IMR-90 (cell line): ENCODE results near the gene MSH3. TPM values are rescaled to one million over a fixed set of nuclear protein-coding genes. Genes with fewer than 3 reads are reported as not detected.
A peak's percentile ranks its signal among the peaks of the same experiment; 100 is the strongest.

Source experiments
- ATAC-seq: fragments of 200-7000 bp; cut with Tn5 transposase; 2 replicates; pipeline ENCODE4 v1.9.1; 2020; ENCODE audit warnings: low read depth, mild to moderate bottlenecking, moderate library complexity
- BruUV-seq: library from RNA; stranded (reverse); fragments of 400-500 nt; replicated peaks from 2 replicates; lab custom pipeline; 2021; lab: Mats Ljungman, UMichigan
- CTCF ChIA-PET: fragments of 300-600 bp; formaldehyde crosslinking; extraction: SDS; loops from one replicate; lab custom pipeline; 2021; ENCODE audit warnings: antibody characterized with exemption; lab: Yijun Ruan, JAX
- POLR2A ChIA-PET: fragments of 300-600 bp; sonication (Branson Sonifier 250); formaldehyde crosslinking; loops from one replicate; lab custom pipeline; 2022; ENCODE audit warnings: antibody characterized with exemption; ENCODE audit not compliant: unreplicated experiment; lab: Charles Lee
- DNase-seq: peaks from one replicate; pipeline ENCODE4 v3.0.0; 2013
- H2AFZ ChIP-seq: replicated peaks from 2 replicates; pipeline ENCODE3; 2013; ENCODE audit warnings: low read length, mild to moderate bottlenecking; ENCODE audit not compliant: poor library complexity
- H2AK5ac ChIP-seq: 2 replicates; pipeline ENCODE4 v1.6.1; 2013; ENCODE audit warnings: low read depth, low read length, inconsistent platforms
- H2AK9ac ChIP-seq: replicated peaks from 2 replicates; pipeline ENCODE3; 2013; ENCODE audit warnings: mild to moderate bottlenecking, low read depth, low read length, moderate library complexity; ENCODE audit not compliant: poor library complexity
- H2BK120ac ChIP-seq: 2 replicates; pipeline ENCODE4 v1.6.1; 2013; ENCODE audit warnings: low read depth, low read length, inconsistent platforms
- H2BK15ac ChIP-seq: 3 replicates; pipeline ENCODE4 v1.6.1; 2013; ENCODE audit warnings: low read depth, low read length, inconsistent platforms
- H2BK20ac ChIP-seq: 2 replicates; pipeline ENCODE4 v1.6.1; 2013; ENCODE audit warnings: low read depth, mild to moderate bottlenecking, inconsistent platforms, low read length, moderate library complexity
- H2BK5ac ChIP-seq: 2 replicates; pipeline ENCODE4 v1.6.1; 2013; ENCODE audit warnings: mild to moderate bottlenecking, low read depth, low read length, inconsistent platforms; ENCODE audit not compliant: poor library complexity, severe bottlenecking
- H3K14ac ChIP-seq: replicated peaks from 2 replicates; pipeline ENCODE4 v1.6.1; 2013; ENCODE audit warnings: low read depth, low read length, inconsistent platforms
- H3K18ac ChIP-seq: 2 replicates; pipeline ENCODE4 v1.6.1; 2013; ENCODE audit warnings: low read depth, low read length, control low read depth
- H3K23ac ChIP-seq: 2 replicates; pipeline ENCODE4 v1.6.1; 2013; ENCODE audit warnings: low read depth, low read length, inconsistent platforms
- H3K27ac ChIP-seq: 2 replicates; pipeline ENCODE4 v1.5.1; 2013; ENCODE audit warnings: mild to moderate bottlenecking, control low read depth, low read length; ENCODE audit not compliant: insufficient read depth
- H3K27me3 ChIP-seq: 2 replicates; pipeline ENCODE4 v1.6.1; 2013; ENCODE audit warnings: low read length; ENCODE audit not compliant: control insufficient read depth, insufficient read depth
- H3K36me3 ChIP-seq: 2 replicates; pipeline ENCODE4 v1.6.1; 2013; ENCODE audit warnings: low read length, mixed read lengths; ENCODE audit not compliant: control insufficient read depth, insufficient read depth
- H3K4ac ChIP-seq: 2 replicates; pipeline ENCODE4 v1.6.1; 2013; ENCODE audit warnings: low read depth, low read length, inconsistent platforms
- H3K4me1 ChIP-seq: 2 replicates; pipeline ENCODE4 v1.6.1; 2013; ENCODE audit warnings: low read length, mixed read lengths; ENCODE audit not compliant: control insufficient read depth, insufficient read depth
- H3K4me2 ChIP-seq: 2 replicates; pipeline ENCODE4 v1.6.1; 2013; ENCODE audit warnings: low read depth, mild to moderate bottlenecking, control low read depth, low read length, moderate library complexity
- H3K4me3 ChIP-seq: 2 replicates; pipeline ENCODE4 v1.5.1; 2013; ENCODE audit warnings: low read depth, mild to moderate bottlenecking, control low read depth, low read length, moderate library complexity; ENCODE audit not compliant: insufficient read depth
- H3K56ac ChIP-seq: 2 replicates; pipeline ENCODE4 v1.6.1; 2013; ENCODE audit warnings: low read length, inconsistent platforms; ENCODE audit not compliant: insufficient read depth; ENCODE audit errors: extremely low read depth
- H3K79me1 ChIP-seq, 2 experiments: 2 replicates each; pipeline ENCODE4 v1.6.1; 2013; ENCODE audit warnings: low read length in 2 of 2, inconsistent platforms in 1 of 2, low read depth in 1 of 2
- H3K9ac ChIP-seq: 2 replicates; pipeline ENCODE4 v1.6.1; 2013; ENCODE audit warnings: low read depth, low read length, control low read depth
- H3K9me1 ChIP-seq: 2 replicates; pipeline ENCODE4 v1.6.1; 2013; ENCODE audit warnings: low read length, inconsistent platforms; ENCODE audit not compliant: insufficient read depth
- H3K9me3 ChIP-seq: 2 replicates; pipeline ENCODE4 v1.6.1; 2013; ENCODE audit warnings: low read length; ENCODE audit not compliant: control insufficient read depth, insufficient read depth
- H4K20me1 ChIP-seq: 2 replicates; pipeline ENCODE4 v1.6.1; 2013; ENCODE audit warnings: low read length, inconsistent platforms; ENCODE audit not compliant: insufficient read depth
- H4K5ac ChIP-seq: 2 replicates; pipeline ENCODE4 v1.6.1; 2013; ENCODE audit warnings: mild to moderate bottlenecking, low read depth, low read length, control low read depth
- H4K8ac ChIP-seq, 2 experiments: 2 replicates each; pipeline ENCODE4 v1.6.1; 2013; ENCODE audit warnings: low read depth in 2 of 2, low read length in 2 of 2, control low read depth in 1 of 2, inconsistent platforms in 1 of 2
- H4K91ac ChIP-seq: 2 replicates; pipeline ENCODE4 v1.6.1; 2013; ENCODE audit warnings: low read depth, low read length, inconsistent platforms; ENCODE audit not compliant: insufficient read depth
- BHLHE40 ChIP-seq: fragments of 150-350 bp; IDR thresholded peaks from 2 replicates; pipeline ENCODE4 v1.6.1; 2016; ENCODE audit warnings: mild to moderate bottlenecking, low read depth, low read length
- CEBPB ChIP-seq: IDR thresholded peaks from 2 replicates; pipeline ENCODE4 v1.6.1; 2012; ENCODE audit warnings: low read depth, low read length, improper control_type of control experiment
- FOS ChIP-seq: fragments of 150-350 bp; IDR thresholded peaks from 2 replicates; pipeline ENCODE4 v1.6.1; 2016; ENCODE audit warnings: low read depth, low read length
- MAFK ChIP-seq: IDR thresholded peaks from 2 replicates; pipeline ENCODE4 v1.6.1; 2012; ENCODE audit warnings: low read depth, low read length, improper control_type of control experiment
- WGBS, 2 experiments: methylation state at CpG; one replicate each; pipeline versions ENCODE4 v1.1.5 to v1.1.7; 2013; ENCODE audit warnings: missing lambda C conversion rate in 2 of 2; ENCODE audit not compliant: insufficient read length in 1 of 2; ENCODE audit errors: extremely low coverage in 2 of 2; 5-methylcytosine and 5-hydroxymethylcytosine counted together
- dilution Hi-C: fragments of 300-500 bp; cut with HindIII; formaldehyde crosslinking; loops from one replicate; pipeline ENCODE4 v1.14.3; 2018; ENCODE audit warnings: low sequenced_read_pairs; ENCODE audit not compliant: unreplicated experiment
- in situ Hi-C: fragments of 300-500 bp; cut with MboI; formaldehyde crosslinking; loops from 3 replicates; pipeline ENCODE4 v1.14.3; 2019; ENCODE audit warnings: low sequenced_read_pairs, inconsistent platforms, mixed read lengths
- intact Hi-C: fragments of 100-400 bp; cut with micrococcal nuclease; formaldehyde crosslinking; loops from 2 replicates; pipeline ENCODE4 v1.10.0; 2022
- polyA plus RNA-seq, 3 experiments: library from polyadenylated mRNA; depleted of rRNA; stranded (reverse); fragments of >200 nt; gene quantifications; 2 replicates each; pipeline ENCODE4 v1.2.3, GENCODE V29; 2012; ENCODE audit warnings: low replicate concordance in 1 of 3
- total RNA-seq: library from RNA; depleted of rRNA; stranded (reverse); fragments of >200 nt; gene quantifications from 2 replicates; pipeline ENCODE4 v1.2.3, GENCODE V29; 2012

MSH3 gene
- total and polyA plus RNA-seq, 2 of the 4 experiments (the other 2 are of a cell fraction): 4.6 to 13.3 TPM

DNA sequence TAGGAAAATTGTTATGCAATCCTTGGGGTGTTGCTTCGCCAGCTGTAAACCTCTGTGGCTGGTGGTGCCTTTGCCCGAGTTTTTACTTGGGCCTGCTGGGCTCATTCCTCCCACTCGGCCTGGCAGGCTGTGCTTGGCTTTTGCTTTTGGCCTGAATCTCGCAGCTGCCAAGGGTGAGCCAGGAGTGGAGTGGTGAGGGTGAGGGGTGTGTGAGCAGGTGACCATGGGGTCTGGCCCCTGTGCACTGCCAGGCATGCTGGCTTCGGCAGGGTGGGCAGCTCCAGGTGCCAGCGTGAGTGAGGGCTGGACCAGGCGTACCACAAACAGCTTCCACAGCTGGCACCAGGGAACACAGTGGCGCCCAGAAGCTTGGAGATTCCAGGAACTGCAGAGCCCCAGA, 12.9 kb downstream of the MSH3 start:
- 100% methylated on average over 2 of the region's 8 CpGs; no CpG with 5 or more reads in 1 of the 2 experiments for WGBS, 2 experiments
- H3K4ac ChIP-seq: no peak overlapping the region
- no peak overlapping the region for H2BK120ac ChIP-seq
- H3K9me1 ChIP-seq: no peaks in the 10 kb centered on the region
- no peak overlapping the region for H4K5ac ChIP-seq
- in situ Hi-C loops (no loop called here), dilution Hi-C loops (no loop called here), intact Hi-C loops (no loop called here)
- H3K9me3 ChIP-seq: no peaks in the 10 kb centered on the region
- H3K27me3 ChIP-seq: no peaks in the 10 kb centered on the region
- H2BK5ac ChIP-seq: no peak overlapping the region
- no peak overlapping the region for H2BK20ac ChIP-seq
- no peak overlapping the region for H3K4me2 ChIP-seq
- no peaks in the 10 kb centered on the region for H3K4me1 ChIP-seq
- H3K14ac ChIP-seq: no peak overlapping the region
- no peak overlapping the region for H4K8ac ChIP-seq
- H3K79me1 ChIP-seq: peaks cover 8 to 9% of the 10 kb centered on the region in 2 experiments; a peak in 1 of 4 replicates
- H4K20me1 ChIP-seq: no peaks in the 10 kb centered on the region
- no TSS peak for BruUV-seq
- no peak overlapping the region for H2BK15ac ChIP-seq
- H3K27ac ChIP-seq: no peak overlapping the region
- no peak overlapping the region for H3K4me3 ChIP-seq
- H3K9ac ChIP-seq: no peak overlapping the region
- no peak overlapping the region for H3K18ac ChIP-seq
- H2AK5ac ChIP-seq: no peak overlapping the region
- CTCF ChIA-PET: interaction anchor here (1.4 kb wide), 1 partner anchor 186 kb away, joined by 4 read pairs; no protein-coding TSS in a partner anchor
- no peak overlapping the region for H4K91ac ChIP-seq
- POLR2A ChIA-PET: no interaction called here
- DNase-seq (no peak), ATAC-seq (no peak)
- H3K23ac ChIP-seq: no peak overlapping the region
- no peak for TF ChIP-seq BHLHE40
- no peak for TF ChIP-seq FOS
- 0 out of 2 replicates have a peak, but pooled peaks have one; percentile 1 for TF ChIP-seq CEBPB
- TF ChIP-seq MAFK: no peak
- no peak overlapping the region for H2AK9ac ChIP-seq
- H3K56ac ChIP-seq: no peak overlapping the region
- no peak overlapping the region for H2AFZ ChIP-seq
- H3K36me3 ChIP-seq: peaks cover 11% of the 10 kb centered on the region
